ENCODE measurements around the gene APCDD1.
A peak's percentile ranks its signal among the peaks of the same experiment; 100 is the strongest.
"Not testable (repeated sequence)": the region's sequence is repeated elsewhere in the genome, so short reads cannot be mapped to it uniquely, and the experiment has no call there.

APCDD1 gene

DNA sequence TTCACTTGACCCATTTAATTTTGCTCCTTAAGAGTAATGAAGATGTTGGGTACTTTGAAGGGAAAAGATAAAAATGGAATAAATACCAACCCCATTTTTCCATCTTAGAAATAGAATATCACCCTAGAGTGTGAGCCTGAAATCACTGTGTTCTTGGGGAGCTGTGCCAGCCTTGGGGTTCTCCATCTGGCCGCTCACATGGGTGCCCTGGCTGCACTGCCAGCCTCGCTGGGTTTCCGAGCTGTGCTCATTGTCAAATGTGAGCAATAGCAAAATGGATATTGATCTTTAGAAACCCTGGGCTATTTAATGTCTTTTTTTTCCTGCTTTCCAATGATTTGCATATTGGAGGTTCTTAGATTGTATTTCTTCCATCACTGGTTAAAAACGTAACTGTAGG, 9.3 kb downstream of the APCDD1 start:
- no peak for DNase-seq

DNA sequence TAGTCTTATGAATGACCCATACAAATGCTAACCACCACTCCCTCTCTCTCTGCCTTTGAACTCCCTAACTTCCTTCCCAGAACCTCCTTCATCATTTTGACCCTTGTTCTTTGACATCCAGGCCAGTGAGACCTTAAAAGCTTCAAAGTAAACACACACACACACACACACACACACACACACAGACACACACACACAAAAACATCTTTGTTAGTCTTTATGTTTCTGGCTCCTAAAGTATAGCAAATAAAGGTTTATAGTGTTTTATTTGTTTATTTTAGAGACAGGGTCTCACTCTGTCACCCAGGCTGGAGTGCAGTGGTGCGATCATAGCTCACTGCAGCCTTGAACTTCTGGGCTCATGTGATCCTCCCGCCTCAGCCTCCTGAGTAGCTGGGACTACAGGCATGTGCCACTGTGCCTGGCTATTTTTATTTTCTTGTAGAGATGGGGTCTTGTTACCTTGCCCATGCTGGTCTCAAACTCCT, 9.8 kb downstream of the APCDD1 start:
- not testable (repeated sequence) for DNase-seq

DNA sequence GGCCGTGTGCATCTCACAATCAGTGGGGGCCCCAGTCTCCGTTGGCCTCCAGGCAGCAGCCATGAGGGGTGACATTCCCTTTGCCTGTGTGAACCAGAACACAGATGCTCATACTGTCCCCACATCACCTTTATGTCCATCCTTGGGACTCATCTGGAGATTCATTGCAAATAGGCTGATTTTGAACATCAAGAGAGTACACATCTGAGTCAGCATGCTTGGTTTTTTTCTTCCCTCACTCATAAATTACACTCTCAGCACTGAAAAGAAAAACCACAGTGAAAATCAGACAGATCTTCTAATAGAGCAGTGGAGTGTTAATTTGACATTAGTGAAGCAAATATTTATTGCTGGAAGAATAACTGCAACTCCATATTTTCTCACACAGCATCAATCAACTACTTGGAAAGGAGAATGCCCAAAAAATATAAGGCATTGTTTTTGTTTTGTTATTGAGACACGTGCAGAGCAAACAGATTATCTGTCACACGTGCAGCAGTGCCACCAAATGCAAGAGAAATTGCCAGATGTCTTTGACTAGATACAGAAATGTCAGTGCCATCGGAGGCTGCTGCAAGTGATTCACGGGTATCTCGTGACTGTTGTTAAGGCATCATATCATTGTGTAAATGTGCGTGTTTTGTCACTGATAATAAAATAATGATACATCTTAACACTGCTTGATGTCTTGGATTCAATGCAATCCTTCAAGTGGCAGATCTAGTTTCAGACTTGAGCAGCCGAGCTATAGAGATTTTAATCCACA, 10.9 kb downstream of the APCDD1 start:
- DNase-seq = no peak

DNA sequence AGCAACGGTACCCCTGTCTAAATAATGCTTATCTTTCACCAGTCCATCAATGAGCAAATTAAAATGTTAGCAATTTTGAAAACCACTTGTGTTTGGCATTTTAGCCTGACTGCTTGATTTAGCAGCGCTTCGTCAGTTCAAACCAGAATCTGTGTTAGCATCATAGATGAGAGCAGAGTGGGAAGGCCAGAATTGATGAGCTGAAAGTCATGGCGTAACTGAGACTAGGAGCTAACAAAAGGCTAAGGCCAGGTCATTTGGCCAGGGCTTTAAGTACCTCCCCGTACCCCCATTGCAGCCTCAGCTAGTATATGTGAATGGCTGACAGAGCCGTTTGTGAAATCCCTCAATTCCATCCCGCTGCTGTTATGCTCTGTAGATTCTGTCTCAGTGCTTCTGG, 16.0 kb downstream of the APCDD1 start:
- no peak for DNase-seq

DNA sequence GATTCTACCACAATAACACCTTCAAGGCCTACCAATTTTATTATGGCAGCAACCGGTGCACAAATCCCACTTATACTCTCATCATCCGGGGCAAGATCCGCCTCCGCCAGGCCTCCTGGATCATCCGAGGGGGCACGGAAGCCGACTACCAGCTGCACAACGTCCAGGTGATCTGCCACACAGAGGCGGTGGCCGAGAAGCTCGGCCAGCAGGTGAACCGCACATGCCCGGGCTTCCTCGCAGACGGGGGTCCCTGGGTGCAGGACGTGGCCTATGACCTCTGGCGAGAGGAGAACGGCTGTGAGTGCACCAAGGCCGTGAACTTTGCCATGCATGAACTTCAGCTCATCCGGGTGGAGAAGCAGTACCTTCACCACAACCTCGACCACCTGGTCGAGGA, 17.1 kb downstream of the APCDD1 start:
- no peak for DNase-seq

DNA sequence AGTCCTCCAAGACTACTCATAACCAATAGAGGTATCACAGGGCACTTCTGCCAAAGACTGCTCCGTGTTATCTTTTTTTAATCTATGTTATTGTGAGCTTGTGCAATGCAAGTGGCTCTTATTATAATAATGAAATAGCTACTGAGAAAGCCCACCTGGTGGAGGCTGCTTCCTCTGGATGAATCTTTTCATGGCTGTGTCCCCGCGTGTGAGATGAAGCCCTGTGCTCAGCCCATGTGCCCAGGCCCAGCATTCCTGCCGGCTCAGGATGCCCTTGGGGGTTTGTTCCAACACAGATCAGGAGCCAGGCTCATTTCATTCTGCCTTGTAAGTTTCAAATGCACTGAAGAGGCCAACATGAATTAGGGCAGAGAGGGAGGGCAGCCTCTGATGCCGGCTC, 18.7 kb downstream of the APCDD1 start:
- DNase-seq = no peak

DNA sequence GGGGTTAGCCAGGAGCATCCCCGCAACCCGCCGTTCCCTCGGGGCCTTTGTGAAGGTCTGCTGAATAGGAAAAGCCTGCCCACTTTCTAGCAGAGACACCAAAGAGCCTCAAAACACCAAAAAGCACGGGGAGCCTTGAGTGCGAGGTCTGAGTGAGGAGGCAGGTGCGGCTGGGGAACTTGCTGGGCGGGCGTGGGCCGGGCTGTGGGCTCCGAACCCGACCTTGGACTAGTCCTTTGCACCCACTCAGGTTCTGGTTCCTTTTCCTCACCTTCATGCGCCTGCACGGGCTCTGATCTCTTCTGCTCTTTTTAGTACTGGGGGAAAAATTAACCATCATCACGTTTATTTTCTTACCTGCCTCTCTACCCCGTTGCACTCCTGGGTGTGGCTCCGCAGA, 19.9 kb downstream of the APCDD1 start:
- DNase-seq = no peak

DNA sequence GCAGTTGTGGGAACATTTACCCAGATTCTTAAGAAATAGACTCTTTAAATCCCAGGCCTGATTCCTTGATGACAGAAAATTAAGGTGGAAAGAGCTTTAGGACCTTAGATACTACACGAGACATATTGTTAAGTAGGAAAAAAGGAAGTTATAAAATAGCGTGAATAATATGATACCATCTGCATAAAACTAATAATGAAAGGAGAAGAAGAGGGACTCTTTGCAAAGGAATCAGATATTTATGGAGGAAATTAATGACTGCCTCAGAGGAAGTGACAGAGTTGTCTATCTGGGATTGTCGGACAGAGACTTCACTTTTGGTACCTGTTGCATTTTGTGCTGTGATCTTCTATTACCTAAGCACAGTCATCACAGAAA, 20.8 kb downstream of the APCDD1 start:
- no peak for DNase-seq

DNA sequence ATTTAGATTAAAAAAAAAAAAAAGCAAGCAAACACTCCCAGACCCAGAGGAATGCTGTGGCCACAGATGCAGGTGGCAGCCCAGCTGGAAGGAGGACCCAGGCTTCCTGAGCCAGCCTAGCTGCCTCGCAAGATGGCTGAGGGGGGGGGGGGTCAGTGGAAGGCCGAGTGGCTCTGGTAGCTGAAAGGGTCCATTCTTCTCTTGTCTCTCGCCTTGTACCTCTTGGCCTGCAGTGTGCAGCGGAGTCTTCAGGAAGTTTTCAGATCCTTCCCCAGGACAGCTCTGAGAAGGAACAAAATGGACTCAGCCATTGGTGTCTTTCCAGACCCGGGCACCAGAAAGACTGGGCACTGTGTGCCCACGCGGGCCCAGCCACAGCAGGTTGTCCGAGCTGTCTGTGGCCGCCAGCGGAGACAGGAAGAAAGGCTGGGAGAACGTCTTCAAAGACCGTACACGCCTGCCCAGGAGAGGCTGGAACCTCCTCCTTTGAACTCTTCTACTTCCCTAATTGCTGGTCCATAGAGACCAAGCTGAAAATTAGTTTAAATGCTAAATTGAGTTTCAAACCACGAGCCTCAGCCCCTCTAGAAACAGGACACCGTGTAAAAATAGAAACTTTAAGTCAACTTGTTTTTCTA, 21.3 kb downstream of the APCDD1 start:
- DNase-seq = no peak

DNA sequence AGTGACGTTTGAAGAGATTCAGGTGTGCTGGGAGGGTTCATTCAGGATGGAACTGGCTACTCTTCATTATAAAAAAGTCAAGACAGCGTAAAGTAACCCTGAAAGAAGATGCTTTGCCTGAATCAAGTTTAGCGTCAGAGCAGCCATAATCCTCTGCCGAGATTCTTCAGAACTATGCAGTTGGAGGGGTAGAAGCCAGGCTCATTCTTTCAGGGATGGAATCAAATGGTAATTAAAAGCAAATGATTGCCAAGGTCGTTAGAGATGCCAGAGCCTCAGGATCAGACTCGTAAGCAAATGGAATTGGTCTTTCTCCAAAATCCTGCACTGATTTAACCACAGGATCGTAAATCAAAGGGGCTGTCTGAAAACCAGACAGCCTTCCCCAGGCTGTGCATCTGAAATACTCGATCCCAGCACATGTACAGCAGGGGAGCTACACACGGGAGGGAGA, 21.9 kb downstream of the APCDD1 start:
- no peak for DNase-seq

DNA sequence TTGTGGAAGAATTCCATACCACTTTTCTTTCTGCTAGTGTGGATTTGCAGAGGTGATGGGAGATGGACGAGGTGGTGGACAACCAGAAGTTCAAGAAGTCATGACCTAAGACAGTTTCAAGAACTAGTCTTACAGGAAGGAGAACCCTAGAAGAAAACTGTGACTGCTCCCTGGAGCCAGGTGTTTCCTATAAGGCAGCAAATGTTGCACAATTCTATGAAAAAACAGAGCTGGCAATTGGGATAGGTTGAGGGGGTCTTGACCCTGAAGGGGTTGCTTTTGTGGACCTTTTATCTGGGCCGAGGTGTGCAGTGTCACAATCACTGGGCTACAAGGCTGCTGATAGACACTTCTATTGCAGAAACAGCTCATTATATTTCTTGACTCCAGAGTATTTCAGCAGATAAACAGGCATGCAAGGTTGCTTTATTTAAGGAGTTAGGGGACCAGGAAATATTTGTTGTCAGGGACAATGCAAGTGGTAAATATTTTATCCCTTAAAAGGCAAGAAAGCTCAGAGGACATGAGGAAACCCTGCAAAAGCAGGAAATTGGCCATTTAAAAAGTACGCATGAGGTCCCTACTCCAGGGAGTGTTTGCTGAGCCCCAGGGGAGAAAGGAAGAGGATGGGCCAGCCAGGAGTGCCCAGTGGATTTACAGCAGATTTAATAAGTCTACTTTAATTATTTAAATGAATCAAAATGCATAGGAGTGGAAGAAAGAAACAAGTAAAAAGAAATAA, 22.9 kb downstream of the APCDD1 start:
- DNase-seq = no peak

DNA sequence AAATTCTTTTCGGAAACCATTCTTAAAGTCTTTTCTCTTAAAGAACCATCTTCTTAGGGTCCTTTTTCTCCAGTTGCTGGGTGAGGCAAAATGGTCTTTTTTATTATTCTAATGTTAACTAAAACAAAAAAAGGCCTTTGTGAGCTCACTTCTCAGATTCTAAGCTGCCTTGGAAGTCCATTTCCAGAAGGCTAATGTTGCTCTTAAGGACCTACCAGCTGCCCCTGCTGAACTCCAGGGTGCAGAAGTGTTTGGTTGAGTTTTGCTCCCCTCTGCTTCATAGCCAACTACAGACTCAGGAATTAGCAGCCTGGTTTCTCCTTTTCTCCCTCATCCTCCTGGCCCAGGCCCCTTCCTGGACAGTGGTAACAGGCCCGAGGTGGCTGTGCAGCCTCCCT, 23.4 kb downstream of the APCDD1 start:
- no peak for DNase-seq

DNA sequence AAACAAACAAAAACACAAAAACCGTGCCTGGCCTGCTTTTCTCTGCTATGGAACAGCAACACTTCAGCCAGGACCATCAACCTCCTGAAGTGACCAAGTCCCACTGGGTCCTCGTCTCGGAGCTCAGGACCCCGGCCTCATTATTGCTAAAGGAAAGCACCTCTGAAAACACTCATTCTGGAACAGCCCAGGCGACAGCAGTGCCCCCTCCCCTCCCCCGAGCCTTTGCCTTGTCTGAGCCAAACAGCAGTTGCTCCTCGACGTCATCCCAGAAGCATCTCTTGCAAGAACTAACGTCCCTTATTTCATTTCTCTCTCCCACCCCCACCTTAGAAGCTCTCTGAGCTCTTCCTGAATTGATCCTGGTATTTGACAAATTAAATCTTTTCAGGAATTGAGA, 27.4 kb downstream of the APCDD1 start:
- DNase-seq = no peak

DNA sequence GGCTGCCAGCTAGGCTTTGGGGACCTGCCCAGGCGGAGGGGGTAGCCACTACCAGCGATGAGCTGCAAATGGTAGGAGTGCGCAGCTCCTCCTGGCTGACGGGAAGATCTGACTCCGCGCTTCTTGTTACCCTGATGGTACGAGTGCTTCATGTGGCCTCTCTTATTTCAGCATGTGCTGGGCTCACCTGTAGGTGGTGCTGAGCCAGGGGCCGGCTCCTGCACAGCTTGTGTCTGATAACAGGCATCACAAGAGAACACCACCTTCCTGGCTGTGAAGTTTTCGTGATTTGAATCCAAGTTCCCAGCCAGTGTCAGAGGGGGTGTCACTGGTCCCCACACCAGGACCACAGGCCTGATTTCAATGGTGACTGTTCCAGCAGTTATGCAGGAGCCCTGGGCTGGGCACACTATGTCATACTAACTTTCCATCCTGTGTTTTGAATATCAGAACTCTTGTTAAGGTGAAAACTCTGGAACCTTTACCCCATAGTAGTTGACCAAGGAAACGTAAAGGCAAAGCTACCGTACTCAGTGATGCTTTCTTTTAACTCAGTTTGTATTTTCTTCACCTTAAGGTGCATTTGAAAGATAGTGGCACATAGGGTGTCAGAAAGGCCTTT, 28.0 kb downstream of the APCDD1 start:
- no peak for DNase-seq

DNA sequence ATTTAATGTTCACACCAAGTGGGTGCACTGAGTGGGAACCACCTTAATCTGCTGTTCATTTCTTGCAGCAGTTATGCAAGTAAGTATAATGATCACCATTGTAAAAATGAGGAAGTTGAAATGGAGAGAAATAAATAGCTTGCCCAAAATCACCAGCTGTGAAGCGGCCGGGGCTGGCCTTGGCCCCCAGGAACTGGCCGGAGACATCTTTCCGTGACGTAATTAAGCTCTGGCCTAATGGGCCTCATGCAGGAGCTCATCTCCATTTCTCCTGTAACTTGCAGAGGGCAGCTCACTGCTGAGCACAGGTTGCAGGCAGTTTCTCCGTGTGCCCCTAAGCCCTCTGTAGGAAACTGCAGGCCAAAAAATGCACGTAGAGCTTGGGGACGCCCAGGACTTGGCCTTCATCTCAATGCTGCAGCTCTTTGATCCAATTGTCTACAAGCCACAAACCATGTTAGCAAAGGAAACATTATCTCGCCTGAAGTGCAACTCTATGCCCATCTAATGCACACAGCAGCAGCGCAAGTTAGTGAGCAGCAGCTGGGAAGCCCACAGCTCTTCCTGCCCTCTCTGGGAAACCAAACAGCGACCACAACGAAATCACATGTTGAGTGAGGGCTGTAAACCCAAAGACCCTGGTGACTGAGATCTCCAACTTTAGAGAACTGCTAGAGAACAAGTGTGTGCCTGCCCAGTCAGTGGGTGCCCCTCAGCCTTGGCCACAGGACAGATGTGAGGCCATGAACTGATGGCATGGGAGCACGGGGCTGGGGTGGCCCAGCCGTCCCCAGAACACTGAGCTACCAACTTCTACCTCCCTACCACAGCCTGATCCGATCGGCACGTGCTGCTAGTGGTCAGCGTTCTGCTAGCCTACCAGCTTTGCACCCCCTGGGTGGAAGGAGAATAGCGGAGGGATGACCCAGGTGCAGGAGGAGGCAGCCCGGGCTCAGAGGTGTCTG, 28.8 kb downstream of the APCDD1 start:
- no peak for DNase-seq

DNA sequence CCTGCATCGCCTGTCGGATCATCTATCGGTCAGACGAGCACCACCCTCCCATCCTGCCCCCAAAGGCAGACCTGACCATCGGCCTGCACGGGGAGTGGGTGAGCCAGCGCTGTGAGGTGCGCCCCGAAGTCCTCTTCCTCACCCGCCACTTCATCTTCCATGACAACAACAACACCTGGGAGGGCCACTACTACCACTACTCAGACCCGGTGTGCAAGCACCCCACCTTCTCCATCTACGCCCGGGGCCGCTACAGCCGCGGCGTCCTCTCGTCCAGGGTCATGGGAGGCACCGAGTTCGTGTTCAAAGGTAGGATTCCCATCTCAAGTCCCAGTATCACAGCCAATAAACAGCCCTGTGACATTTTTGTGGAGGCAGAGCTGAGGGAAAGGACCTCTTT, 31.0 kb downstream of the APCDD1 start:
- no peak for DNase-seq

DNA sequence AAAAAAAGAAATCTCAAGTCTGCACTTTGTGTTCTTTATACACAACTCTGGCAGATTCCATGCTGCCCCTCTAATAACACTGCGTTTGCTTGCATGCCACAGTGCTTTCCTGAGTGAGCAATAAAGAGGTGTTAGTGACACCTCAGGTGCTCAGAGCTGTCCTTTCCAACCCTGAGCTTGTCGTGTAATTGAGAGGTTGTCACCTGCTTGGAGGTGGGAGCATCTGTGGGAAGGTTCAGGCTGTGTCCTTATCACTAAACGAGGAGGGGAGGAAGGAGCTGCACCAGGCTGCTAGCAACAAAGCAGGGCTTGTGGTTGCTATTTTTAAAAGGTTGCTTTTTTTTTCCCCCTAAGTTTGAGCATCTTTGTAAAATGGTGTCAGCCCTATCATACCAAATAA, 31.9 kb downstream of the APCDD1 start:
- DNase-seq = no peak

DNA sequence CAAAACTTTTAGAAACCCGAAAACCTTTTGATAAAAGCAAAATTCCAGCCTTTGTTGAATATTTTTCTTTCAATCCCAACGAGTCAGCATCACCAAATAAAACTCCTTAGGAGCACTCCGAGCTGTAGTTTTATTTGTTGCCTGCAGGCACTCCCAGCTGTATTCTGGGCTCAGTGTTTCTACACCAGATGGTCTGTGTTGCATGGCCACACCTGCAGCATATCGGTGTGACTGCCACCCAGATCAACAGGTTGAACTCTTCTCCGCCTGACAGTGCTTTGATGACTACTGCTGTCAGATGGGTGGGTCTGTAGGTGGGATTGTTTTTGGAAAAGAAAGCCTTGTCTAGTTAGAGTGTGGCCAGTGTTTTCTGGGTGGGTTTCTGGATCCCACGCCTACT, 32.7 kb downstream of the APCDD1 start:
- no peak for DNase-seq

DNA sequence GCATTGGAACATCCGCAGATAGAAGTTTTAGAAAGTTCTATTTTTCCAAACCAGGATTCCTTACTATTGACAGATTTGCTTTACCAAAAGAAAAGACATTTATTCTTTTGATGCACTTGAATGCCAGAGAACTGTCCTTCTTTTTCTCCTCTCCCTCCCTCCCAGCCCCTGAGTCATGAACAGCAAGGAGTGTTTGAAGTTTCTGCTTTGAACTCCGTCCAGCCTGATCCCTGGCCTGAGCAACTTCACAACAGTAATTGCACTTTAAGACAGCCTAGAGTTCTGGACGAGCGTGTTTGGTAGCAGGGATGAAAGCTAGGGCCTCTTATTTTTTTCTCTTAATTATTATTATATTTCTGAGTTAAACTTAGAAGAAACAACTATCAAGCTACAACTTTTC, 33.6 kb downstream of the APCDD1 start:
- no peak for DNase-seq

DNA sequence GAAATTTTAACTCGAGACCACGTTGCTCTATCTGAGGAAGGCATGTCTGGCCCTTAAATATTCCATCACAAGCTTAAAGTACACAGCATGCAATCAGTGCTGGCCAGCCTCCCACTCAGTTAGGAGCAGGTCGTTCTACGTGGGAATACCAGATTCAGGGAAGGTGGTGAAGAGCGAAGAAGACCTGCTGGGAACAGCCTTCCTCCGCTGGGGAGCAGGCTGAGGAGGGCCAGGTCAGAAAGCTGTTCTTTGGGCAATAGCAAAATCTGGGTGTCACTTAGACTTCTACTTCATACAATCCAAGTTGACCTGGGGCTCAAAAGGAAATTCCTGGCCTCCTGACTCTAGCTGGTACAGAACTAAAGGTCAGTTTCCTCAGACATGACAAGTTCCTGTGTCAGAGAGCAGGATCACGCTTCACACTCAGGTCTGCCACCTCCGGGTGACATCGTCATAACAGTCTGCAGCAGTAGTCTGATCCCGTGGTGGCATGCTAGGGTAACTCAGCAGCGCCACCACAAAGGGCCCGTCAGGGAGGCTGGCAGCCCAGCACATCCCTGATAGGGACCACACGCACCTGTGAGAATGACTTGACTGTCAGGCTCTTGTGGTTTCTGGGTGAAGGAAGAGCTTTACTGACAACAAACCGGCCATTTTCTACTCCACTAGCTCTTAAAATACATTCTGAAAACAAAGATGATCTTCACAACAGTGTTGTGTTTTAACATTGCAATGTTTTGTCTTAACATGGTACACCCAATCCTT, 36.1 kb downstream of the APCDD1 start:
- peak; percentile 34 for DNase-seq

DNA sequence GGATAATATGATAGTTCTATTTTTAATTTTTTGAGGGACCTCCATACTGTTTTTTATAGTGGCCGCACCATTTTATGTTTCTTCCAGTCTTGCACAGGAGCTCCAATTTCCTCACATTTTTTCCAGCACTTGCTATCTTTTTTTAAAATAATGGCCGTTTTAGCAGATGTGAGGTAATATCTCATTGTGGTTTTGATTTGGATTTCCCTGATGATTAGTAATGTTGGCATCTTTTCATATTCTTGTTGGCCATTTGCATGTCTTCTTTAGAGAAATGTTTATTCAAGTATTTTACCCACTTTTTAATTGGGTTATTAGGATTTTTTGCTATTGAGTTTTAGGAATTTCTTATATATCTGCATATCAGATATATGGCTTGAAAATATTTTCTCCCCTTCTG, 41.5 kb downstream of the APCDD1 start:
- no peak for DNase-seq

All from activated T-cell treated with anti-CD3 and anti-CD28 coated beads for 4 hours (primary cell).